Measurements from ENCODE around the gene ABLIM3. TPM values are rescaled to one million over a fixed set of nuclear protein-coding genes. Genes with fewer than 3 reads are reported as not detected.

The ABLIM3 gene
- total and polyA plus RNA-seq, 9 of the 15 experiments (the other 6 are each of a cell fraction or from before 2014, with no cell fraction given): 0.03 to 0.38 (median 0.11) TPM

DNA sequence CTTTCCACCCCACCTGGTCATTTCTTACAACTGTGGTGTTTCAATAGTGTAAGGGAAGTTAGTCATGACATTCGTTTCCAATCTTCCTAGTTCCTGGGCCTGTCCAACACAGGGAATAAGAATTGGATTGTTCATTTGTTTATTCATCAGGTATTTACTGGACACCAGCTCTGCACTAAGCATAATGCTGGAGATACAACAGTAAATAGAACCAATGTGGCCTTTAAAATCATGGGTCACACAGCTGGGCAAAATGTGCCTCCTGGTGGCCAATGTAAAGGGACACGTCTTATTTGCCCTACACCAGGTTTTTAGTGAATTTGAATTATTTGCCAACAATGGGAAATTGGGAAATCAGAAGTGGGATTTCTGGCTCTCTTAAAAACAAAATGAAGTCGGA is 10.4 kb downstream of the ABLIM3 start (continued):
- TF ChIP-seq ZNF175 (CRISPR knock-in tag; IDR thresholded peaks at IDR 0.05; ENCODE audit: low read depth) (peak; percentile 14; the same call in 1 of the 2 replicates), KLF6 (CRISPR knock-in tag; IDR thresholded peaks at IDR 0.05; ENCODE audit: borderline replicate concordance) (no peak), ARID3A (IDR thresholded peaks at IDR 0.05; ENCODE audit: borderline replicate concordance, low read depth, low read length) (no peak), CBX2 (IDR thresholded peaks at IDR 0.05; ENCODE audit: insufficient read depth, low read length, poor library complexity, severe bottlenecking) (no peak), DMBX1 (CRISPR knock-in tag; IDR thresholded peaks at IDR 0.05; ENCODE audit: borderline replicate concordance) (0 out of 2 replicates have a peak, but pooled peaks have one; percentile 47), TBL1XR1 (IDR thresholded peaks at IDR 0.05; ENCODE audit: low read length in 2 of 2) (no peak), ZNF584 (CRISPR knock-in tag; IDR thresholded peaks at IDR 0.05; ENCODE audit: low read depth) (peak; percentile 30; the same call in 1 of the 2 replicates), THAP7 (CRISPR knock-in tag; IDR thresholded peaks at IDR 0.05) (no peak), ZNF668 (CRISPR knock-in tag; IDR thresholded peaks at IDR 0.05) (no peak), SMAD4 (CRISPR knock-in tag; conservative IDR thresholded peaks at IDR 0.05) (no peak), NR4A1 (CRISPR knock-in tag; IDR thresholded peaks at IDR 0.05) (no peak), NR4A1 (tag; IDR thresholded peaks at IDR 0.05) (no peak), ZNF431 (CRISPR knock-in tag; IDR thresholded peaks at IDR 0.05) (no peak), ZNF707 (CRISPR knock-in tag; conservative IDR thresholded peaks at IDR 0.05) (no peak), HDAC2 (IDR thresholded peaks at IDR 0.05) (no peak), ZNF24 (IDR thresholded peaks at IDR 0.05) (no peak), ARHGAP35 (IDR thresholded peaks at IDR 0.05; ENCODE audit: partially characterized antibody) (no peak), ELK3 (CRISPR knock-in tag; IDR thresholded peaks at IDR 0.05) (no peak)
- TF ChIP-seq, protein P1, sequence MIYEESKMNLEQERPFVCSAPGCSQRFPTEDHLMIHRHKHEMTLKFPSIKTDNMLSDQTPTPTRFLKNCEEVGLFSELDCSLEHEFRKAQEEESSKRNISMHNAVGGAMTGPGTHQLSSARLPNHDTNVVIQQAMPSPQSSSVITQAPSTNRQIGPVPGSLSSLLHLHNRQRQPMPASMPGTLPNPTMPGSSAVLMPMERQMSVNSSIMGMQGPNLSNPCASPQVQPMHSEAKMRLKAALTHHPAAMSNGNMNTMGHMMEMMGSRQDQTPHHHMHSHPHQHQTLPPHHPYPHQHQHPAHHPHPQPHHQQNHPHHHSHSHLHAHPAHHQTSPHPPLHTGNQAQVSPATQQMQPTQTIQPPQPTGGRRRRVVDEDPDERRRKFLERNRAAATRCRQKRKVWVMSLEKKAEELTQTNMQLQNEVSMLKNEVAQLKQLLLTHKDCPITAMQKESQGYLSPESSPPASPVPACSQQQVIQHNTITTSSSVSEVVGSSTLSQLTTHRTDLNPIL (CRISPR knock-in tag; IDR thresholded peaks at IDR 0.05): no peak
- TF ChIP-seq, protein P2, sequence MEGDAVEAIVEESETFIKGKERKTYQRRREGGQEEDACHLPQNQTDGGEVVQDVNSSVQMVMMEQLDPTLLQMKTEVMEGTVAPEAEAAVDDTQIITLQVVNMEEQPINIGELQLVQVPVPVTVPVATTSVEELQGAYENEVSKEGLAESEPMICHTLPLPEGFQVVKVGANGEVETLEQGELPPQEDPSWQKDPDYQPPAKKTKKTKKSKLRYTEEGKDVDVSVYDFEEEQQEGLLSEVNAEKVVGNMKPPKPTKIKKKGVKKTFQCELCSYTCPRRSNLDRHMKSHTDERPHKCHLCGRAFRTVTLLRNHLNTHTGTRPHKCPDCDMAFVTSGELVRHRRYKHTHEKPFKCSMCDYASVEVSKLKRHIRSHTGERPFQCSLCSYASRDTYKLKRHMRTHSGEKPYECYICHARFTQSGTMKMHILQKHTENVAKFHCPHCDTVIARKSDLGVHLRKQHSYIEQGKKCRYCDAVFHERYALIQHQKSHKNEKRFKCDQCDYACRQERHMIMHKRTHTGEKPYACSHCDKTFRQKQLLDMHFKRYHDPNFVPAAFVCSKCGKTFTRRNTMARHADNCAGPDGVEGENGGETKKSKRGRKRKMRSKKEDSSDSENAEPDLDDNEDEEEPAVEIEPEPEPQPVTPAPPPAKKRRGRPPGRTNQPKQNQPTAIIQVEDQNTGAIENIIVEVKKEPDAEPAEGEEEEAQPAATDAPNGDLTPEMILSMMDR (IDR thresholded peaks at IDR 0.05 in 2 of 3, conservative IDR thresholded peaks at IDR 0.05 in 1 of 3; ENCODE audit: insufficient read depth in 2 of 3, low read depth in 1 of 3, low read length in 3 of 3): peak; percentile 28 to 52 (median 32); a peak in 3 of 6 replicates
- TF ChIP-seq, protein P3, sequence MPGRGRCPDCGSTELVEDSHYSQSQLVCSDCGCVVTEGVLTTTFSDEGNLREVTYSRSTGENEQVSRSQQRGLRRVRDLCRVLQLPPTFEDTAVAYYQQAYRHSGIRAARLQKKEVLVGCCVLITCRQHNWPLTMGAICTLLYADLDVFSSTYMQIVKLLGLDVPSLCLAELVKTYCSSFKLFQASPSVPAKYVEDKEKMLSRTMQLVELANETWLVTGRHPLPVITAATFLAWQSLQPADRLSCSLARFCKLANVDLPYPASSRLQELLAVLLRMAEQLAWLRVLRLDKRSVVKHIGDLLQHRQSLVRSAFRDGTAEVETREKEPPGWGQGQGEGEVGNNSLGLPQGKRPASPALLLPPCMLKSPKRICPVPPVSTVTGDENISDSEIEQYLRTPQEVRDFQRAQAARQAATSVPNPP (IDR thresholded peaks at IDR 0.05; ENCODE audit: borderline replicate concordance, insufficient read depth, insufficient read length): no peak

Data from K562 (cell line).